Measurements from ENCODE around the gene LRP10.

DNA sequence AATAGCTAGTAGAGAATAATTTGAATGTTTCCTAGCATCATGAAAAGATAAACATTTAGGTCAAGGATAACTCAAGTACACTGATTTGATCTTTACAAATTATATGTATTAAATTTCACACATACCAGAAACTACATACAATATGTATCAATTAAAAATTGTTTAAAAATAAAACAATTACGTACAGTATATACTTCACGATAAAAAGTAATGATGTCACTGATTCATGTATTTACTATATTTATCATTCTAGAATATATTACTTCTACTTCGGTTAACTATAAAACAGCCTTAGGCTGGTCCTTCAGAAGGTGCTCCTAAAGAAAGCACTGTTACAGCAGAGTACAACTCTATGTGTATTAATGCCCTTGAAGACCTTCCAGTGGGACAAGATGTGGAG lies 35.9 kb downstream of the LRP10 start:
- TF ChIP-seq, protein P1, sequence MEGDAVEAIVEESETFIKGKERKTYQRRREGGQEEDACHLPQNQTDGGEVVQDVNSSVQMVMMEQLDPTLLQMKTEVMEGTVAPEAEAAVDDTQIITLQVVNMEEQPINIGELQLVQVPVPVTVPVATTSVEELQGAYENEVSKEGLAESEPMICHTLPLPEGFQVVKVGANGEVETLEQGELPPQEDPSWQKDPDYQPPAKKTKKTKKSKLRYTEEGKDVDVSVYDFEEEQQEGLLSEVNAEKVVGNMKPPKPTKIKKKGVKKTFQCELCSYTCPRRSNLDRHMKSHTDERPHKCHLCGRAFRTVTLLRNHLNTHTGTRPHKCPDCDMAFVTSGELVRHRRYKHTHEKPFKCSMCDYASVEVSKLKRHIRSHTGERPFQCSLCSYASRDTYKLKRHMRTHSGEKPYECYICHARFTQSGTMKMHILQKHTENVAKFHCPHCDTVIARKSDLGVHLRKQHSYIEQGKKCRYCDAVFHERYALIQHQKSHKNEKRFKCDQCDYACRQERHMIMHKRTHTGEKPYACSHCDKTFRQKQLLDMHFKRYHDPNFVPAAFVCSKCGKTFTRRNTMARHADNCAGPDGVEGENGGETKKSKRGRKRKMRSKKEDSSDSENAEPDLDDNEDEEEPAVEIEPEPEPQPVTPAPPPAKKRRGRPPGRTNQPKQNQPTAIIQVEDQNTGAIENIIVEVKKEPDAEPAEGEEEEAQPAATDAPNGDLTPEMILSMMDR (IDR thresholded peaks at IDR 0.05; ENCODE audit: insufficient read depth, low read length, poor library complexity, severe bottlenecking) = no peak
- no peak for TF ChIP-seq EZH2phosphoT487 (conservative IDR thresholded peaks at IDR 0.05; ENCODE audit: low read length)
